Ishikawa (cell line): ENCODE data around the gene EML1.

Experiments
- CEBPB ChIP-seq: IDR thresholded peaks from 2 replicates; pipeline ENCODE4 v1.6.1; 2012
- CREB1 ChIP-seq: IDR thresholded peaks from 2 replicates; pipeline ENCODE4 v1.6.1; 2012; ENCODE audit warnings: low read depth
- EGR1 ChIP-seq: IDR thresholded peaks from 2 replicates; pipeline ENCODE4 v1.6.1; 2012
- EP300 ChIP-seq: IDR thresholded peaks from 2 replicates; pipeline ENCODE4 v1.6.1; 2012; ENCODE audit warnings: borderline replicate concordance
- FOXM1 ChIP-seq: IDR thresholded peaks from 2 replicates; pipeline ENCODE4 v1.6.1; 2012; ENCODE audit warnings: low read depth, borderline replicate concordance
- NFIC ChIP-seq: IDR thresholded peaks from 2 replicates; pipeline ENCODE4 v1.6.1; 2012
- RAD21 ChIP-seq: IDR thresholded peaks from 2 replicates; pipeline ENCODE4 v1.6.1; 2012; ENCODE audit warnings: low read depth
- TAF1 ChIP-seq: IDR thresholded peaks from 2 replicates; pipeline ENCODE4 v1.6.1; 2012; ENCODE audit warnings: low read depth, mild to moderate bottlenecking
- TCF12 ChIP-seq: IDR thresholded peaks from 2 replicates; pipeline ENCODE4 v1.6.1; 2012; ENCODE audit warnings: low read depth
- TEAD4 ChIP-seq: IDR thresholded peaks from 2 replicates; pipeline ENCODE4 v1.6.1; 2012
- YY1 ChIP-seq: IDR thresholded peaks from 2 replicates; pipeline ENCODE4 v1.6.1; 2012; ENCODE audit warnings: low read depth
- ZBTB7A ChIP-seq: IDR thresholded peaks from 2 replicates; pipeline ENCODE4 v1.6.1; 2012; ENCODE audit warnings: low read depth
- TF ChIP-seq, protein P1 (sequence below): IDR thresholded peaks from 2 replicates; pipeline ENCODE4 v1.6.1; 2012; ENCODE audit warnings: low read depth, mild to moderate bottlenecking
- TF ChIP-seq, protein P2 (sequence below): IDR thresholded peaks from 2 replicates; pipeline ENCODE4 v1.6.1; 2012
- TF ChIP-seq, protein P3 (sequence below): IDR thresholded peaks from 2 replicates; pipeline ENCODE4 v1.6.1; 2012

The EML1 gene

DNA sequence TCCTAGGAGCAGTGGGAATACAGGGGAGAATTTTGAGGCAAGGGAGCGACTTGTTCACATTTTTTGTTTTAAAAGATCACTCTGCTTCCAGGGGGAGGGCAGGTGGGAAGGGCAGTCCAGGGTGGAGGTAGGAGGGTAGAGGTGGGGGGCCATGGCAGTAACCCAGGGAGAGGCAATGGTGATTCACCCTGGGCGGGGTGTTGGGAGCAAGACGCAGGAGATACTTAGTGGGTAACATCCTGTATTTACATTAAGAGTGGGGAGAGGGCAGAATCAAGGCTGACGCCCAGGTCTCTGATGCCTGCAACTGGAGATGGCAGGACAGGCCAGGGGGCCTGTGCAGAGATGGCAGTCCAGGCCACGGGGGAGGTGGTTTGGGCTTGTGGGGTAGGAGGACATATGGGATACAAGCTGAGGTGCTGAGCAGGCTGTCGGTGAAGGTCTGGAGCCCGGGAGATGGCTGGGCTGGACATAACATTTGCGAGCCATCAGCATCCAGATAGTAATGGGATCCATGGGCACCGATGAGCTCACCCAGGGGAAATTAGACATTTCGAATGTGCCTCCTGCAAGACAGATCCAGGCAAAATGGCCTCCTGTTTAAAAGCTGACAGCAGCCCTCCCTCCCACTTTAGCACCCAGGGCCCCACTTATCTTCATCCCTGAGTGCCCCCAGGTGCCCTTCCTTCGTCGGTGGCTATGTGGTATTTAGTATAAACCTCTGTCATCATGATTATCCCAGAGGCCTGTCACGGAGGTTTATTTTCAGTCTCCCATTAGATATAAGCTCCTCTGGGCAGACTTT lies 9.3 kb downstream of the EML1 start:
- TF ChIP-seq RAD21, result no peak
- TF ChIP-seq CEBPB, result no peak
- TF ChIP-seq, protein P1, sequence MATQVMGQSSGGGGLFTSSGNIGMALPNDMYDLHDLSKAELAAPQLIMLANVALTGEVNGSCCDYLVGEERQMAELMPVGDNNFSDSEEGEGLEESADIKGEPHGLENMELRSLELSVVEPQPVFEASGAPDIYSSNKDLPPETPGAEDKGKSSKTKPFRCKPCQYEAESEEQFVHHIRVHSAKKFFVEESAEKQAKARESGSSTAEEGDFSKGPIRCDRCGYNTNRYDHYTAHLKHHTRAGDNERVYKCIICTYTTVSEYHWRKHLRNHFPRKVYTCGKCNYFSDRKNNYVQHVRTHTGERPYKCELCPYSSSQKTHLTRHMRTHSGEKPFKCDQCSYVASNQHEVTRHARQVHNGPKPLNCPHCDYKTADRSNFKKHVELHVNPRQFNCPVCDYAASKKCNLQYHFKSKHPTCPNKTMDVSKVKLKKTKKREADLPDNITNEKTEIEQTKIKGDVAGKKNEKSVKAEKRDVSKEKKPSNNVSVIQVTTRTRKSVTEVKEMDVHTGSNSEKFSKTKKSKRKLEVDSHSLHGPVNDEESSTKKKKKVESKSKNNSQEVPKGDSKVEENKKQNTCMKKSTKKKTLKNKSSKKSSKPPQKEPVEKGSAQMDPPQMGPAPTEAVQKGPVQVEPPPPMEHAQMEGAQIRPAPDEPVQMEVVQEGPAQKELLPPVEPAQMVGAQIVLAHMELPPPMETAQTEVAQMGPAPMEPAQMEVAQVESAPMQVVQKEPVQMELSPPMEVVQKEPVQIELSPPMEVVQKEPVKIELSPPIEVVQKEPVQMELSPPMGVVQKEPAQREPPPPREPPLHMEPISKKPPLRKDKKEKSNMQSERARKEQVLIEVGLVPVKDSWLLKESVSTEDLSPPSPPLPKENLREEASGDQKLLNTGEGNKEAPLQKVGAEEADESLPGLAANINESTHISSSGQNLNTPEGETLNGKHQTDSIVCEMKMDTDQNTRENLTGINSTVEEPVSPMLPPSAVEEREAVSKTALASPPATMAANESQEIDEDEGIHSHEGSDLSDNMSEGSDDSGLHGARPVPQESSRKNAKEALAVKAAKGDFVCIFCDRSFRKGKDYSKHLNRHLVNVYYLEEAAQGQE, result no peak
- no peak for TF ChIP-seq ZBTB7A
- no peak for TF ChIP-seq FOXM1
- TF ChIP-seq TCF12, result no peak
- TF ChIP-seq, protein P2, sequence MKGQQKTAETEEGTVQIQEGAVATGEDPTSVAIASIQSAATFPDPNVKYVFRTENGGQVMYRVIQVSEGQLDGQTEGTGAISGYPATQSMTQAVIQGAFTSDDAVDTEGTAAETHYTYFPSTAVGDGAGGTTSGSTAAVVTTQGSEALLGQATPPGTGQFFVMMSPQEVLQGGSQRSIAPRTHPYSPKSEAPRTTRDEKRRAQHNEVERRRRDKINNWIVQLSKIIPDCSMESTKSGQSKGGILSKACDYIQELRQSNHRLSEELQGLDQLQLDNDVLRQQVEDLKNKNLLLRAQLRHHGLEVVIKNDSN, result no peak
- no peak for TF ChIP-seq YY1
- no peak for TF ChIP-seq TEAD4

DNA sequence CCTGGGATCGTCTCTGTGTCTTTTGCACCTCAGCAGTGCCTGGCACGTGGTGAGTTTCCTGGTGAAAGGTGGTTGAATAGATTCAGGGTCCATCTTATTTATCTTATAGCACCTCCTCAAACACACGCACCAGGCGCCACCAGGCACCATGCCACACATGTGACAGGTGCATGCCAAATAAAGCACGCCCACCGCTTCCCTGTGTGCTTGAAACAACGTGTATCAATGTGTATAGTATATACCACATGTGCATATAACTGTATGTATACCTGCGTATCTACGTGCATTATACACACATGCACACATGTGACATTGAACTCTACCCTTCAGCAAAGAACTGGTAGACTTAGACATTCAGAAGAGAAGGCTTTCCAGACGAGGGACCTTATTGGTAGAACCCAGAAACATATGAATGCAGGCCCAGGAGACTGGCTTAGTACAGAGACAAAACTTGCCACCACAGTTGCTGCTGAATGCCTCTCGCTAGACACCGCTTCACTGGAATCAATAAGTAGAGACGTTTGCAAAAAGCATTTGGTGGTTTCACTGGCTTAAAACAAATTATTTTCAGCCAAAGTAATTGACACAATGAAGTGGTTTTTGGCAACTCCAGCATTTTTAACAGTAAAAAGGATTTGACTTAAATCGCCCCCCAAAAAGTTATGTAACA lies 10.0 kb downstream of the EML1 start:
- no peak for TF ChIP-seq FOXM1
- no peak for TF ChIP-seq YY1
- no peak for TF ChIP-seq CREB1
- TF ChIP-seq, protein P2, result no peak
- TF ChIP-seq, protein P1, result no peak
- TF ChIP-seq TCF12, result no peak
- no peak for TF ChIP-seq TAF1

DNA sequence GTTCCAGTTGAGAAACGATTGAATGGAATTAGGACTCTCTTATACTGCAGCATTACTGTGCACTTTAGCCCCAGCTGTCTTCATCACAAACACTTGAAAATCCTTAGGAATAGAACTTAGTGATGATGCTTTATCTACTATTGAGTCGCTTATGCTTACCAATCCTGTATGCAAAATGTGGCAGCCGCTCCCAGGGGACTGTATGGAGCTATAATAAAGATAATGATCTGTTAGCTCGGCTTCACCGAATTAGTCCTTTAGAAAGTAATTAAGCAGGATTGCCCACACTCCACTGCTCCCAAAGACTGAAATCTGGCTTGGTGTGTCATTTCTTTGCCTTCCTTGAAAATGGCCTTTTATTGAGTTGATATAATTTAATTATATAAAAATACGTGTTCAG lies 10.6 kb downstream of the EML1 start:
- TF ChIP-seq ZBTB7A (no peak), CEBPB (no peak), TEAD4 (no peak), YY1 (no peak), TCF12 (no peak), TAF1 (no peak), EGR1 (no peak), EP300 (no peak), CREB1 (no peak)
- TF ChIP-seq, protein P2, result no peak
- TF ChIP-seq, protein P3, sequence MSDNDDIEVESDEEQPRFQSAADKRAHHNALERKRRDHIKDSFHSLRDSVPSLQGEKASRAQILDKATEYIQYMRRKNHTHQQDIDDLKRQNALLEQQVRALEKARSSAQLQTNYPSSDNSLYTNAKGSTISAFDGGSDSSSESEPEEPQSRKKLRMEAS, result no peak

DNA sequence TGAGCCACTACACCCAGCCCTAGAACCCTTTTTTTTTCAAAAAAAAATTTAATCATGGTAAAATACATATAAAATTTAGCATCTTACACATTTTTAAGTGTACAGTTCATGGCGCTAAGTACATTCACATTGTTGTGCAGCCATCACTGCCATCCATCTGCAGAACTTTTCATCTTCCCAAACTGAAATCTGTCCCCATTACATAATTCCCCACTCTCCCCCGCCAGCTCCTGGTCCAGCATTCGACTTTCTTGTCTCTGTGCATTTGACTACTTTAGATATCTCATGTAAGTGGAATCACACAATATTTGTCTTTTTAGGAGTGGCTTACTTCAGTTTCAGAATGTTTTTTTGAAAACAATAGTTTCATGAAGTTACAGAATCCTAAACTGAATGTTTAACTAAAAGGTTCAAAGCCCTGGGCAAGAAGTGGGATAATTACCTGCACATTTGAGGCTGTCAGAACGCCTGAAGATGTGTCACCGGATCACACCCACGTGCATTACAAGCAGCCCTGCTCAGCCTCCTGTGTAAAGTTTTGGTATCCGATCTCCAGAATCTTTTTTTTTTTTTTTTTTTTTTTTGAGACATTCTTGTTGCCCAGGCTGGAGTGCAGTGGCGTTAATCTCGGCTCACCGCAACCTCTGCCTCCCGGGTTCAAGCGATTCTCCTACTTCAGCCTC lies 12.7 kb downstream of the EML1 start:
- TF ChIP-seq NFIC (no peak), CEBPB (no peak)

DNA sequence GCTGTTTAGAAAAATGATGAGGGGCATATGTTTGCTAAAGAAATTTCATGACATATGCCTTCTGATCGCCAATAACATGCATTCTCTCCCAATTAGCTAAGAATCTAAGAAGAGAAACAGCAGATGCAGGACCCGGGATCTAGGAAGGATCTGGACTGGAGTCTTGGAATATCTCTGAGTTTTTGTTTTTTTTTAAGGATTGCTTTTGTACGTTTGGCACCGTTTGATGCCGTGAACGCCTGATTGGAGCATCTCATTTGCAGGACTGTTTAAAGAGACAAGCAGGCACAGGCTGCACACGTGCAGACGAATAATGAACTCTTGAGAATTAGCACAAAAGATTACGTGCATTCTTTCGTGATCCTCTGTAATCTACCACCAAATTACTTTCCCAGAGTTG lies 13.6 kb downstream of the EML1 start:
- TF ChIP-seq NFIC, result no peak
- TF ChIP-seq EGR1, result no peak
- TF ChIP-seq, protein P2, result no peak
- no peak for TF ChIP-seq YY1
- no peak for TF ChIP-seq CREB1
- TF ChIP-seq TCF12, result no peak
- TF ChIP-seq, protein P3, result no peak
- no peak for TF ChIP-seq TEAD4
- TF ChIP-seq RAD21, result no peak
- TF ChIP-seq, protein P1, result no peak
- no peak for TF ChIP-seq EP300
- TF ChIP-seq ZBTB7A, result no peak
